HL-60 (cell line): ENCODE data around the gene XPNPEP2.

Source experiments
- POLR2AphosphoS5 ChIP-seq: IDR thresholded peaks from 2 replicates; pipeline ENCODE4 v1.6.1; 2012; ENCODE audit warnings: low read depth
- TF ChIP-seq, protein P1 (sequence below): IDR thresholded peaks from one replicate; pipeline ENCODE4 v1.5.1; 2011; ENCODE audit warnings: low read length, control low read depth, inconsistent platforms; ENCODE audit not compliant: insufficient read depth
- TF ChIP-seq, protein P2 (sequence below): IDR thresholded peaks from 2 replicates; pipeline ENCODE4 v1.6.1; 2012; ENCODE audit warnings: low read depth; ENCODE audit not compliant: insufficient replicate concordance

DNA sequence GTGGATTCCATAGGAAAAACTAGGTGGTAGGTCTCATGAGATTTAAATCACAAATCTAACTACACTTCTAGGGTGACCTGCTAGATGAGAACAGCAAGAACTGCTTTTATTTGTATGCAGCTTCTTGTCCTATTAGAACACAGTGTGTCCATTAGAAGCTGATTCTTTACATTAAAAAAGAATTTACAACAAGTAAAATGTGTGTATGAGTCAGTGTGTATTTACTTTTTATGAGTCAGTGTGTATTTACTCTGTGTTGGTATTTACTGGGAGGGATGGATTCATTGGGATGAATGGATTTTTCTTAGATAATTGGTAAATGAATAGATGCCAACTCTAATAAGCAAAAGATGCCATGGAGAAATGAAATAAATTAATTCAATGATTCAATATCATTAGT is 40.6 kb upstream of the XPNPEP2 start:
- no peak for TF ChIP-seq POLR2AphosphoS5
- TF ChIP-seq, protein P1, sequence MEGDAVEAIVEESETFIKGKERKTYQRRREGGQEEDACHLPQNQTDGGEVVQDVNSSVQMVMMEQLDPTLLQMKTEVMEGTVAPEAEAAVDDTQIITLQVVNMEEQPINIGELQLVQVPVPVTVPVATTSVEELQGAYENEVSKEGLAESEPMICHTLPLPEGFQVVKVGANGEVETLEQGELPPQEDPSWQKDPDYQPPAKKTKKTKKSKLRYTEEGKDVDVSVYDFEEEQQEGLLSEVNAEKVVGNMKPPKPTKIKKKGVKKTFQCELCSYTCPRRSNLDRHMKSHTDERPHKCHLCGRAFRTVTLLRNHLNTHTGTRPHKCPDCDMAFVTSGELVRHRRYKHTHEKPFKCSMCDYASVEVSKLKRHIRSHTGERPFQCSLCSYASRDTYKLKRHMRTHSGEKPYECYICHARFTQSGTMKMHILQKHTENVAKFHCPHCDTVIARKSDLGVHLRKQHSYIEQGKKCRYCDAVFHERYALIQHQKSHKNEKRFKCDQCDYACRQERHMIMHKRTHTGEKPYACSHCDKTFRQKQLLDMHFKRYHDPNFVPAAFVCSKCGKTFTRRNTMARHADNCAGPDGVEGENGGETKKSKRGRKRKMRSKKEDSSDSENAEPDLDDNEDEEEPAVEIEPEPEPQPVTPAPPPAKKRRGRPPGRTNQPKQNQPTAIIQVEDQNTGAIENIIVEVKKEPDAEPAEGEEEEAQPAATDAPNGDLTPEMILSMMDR = no peak
- TF ChIP-seq, protein P2, sequence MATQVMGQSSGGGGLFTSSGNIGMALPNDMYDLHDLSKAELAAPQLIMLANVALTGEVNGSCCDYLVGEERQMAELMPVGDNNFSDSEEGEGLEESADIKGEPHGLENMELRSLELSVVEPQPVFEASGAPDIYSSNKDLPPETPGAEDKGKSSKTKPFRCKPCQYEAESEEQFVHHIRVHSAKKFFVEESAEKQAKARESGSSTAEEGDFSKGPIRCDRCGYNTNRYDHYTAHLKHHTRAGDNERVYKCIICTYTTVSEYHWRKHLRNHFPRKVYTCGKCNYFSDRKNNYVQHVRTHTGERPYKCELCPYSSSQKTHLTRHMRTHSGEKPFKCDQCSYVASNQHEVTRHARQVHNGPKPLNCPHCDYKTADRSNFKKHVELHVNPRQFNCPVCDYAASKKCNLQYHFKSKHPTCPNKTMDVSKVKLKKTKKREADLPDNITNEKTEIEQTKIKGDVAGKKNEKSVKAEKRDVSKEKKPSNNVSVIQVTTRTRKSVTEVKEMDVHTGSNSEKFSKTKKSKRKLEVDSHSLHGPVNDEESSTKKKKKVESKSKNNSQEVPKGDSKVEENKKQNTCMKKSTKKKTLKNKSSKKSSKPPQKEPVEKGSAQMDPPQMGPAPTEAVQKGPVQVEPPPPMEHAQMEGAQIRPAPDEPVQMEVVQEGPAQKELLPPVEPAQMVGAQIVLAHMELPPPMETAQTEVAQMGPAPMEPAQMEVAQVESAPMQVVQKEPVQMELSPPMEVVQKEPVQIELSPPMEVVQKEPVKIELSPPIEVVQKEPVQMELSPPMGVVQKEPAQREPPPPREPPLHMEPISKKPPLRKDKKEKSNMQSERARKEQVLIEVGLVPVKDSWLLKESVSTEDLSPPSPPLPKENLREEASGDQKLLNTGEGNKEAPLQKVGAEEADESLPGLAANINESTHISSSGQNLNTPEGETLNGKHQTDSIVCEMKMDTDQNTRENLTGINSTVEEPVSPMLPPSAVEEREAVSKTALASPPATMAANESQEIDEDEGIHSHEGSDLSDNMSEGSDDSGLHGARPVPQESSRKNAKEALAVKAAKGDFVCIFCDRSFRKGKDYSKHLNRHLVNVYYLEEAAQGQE = no peak
